GM12891 (cell line): ENCODE data around the gene FAM13B.

Experiments
- PAX5 ChIP-seq: IDR thresholded peaks from 2 replicates; pipeline ENCODE4 v1.6.1; 2011; ENCODE audit warnings: low read length, moderate library complexity, mild to moderate bottlenecking; ENCODE audit not compliant: insufficient read depth, severe bottlenecking
- POLR2A ChIP-seq: IDR thresholded peaks from 2 replicates; pipeline ENCODE4 v1.6.1; 2011; ENCODE audit warnings: low read depth, low read length, control low read depth
- POLR2AphosphoS5 ChIP-seq: IDR thresholded peaks from 2 replicates; pipeline ENCODE4 v1.6.1; 2011; ENCODE audit warnings: low read depth, low read length, control low read depth
- POU2F2 ChIP-seq: IDR thresholded peaks from 2 replicates; pipeline ENCODE4 v1.6.1; 2011; ENCODE audit warnings: low read depth, mild to moderate bottlenecking, control low read depth, low read length, moderate library complexity
- SPI1 ChIP-seq: IDR thresholded peaks from 2 replicates; pipeline ENCODE4 v1.6.1; 2011; ENCODE audit warnings: low read depth, low read length, control low read depth
- TAF1 ChIP-seq: IDR thresholded peaks from 2 replicates; pipeline ENCODE4 v1.6.1; 2011; ENCODE audit warnings: low read depth, low read length, control low read depth

- TF ChIP-seq POLR2AphosphoS5 (no peak), TAF1 (no peak), POLR2A (no peak), PAX5 (no peak), SPI1 (no peak), POU2F2 (no peak)
Measured at GRCh38 chr5:137896560-137896959, 136.3 kb downstream of the FAM13B start.
